ENCODE data around the gene EED. TPM values are rescaled to one million over a fixed set of nuclear protein-coding genes. Genes with fewer than 3 reads are reported as not detected.

EED gene
- total RNA-seq, 1 experiment from 2014 or later, result 27.3 TPM

DNA sequence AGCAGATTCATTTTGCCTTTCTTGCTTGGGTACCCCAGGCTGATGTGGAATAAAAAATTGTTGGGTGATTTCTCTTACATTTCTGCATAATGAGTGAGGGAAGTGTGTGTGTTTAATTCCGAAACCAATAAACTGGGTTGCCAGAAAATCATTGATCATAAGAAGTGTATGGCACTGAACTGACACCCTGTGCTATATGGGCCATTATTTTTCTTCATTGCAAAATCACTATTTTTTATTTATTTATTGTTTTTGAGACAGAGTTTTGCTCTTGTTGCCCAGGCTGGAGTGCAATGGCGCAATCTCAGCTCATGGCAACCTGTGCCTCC, 42.9 kb downstream of the EED start:
- Mint-ChIP-seq H3K27ac (no peak overlapping the region; the same call in 1 of the 2 replicates), H3K4me3 (no peak overlapping the region), H3K4me1 (peaks cover 5% of the 10 kb centered on the region), H3K36me3 (peaks cover 4% of the 10 kb centered on the region; the same call in 1 of the 2 replicates), H3K9me3 (no peaks in the 10 kb centered on the region), H3K27me3 (ENCODE audit: low read depth) (no peaks in the 10 kb centered on the region)
- no peak for ATAC-seq
- TF ChIP-seq NFE2L1 (CRISPR knock-in tag; IDR thresholded peaks at IDR 0.05) (no peak), GTF2I (CRISPR knock-in tag; conservative IDR thresholded peaks at IDR 0.05) (no peak), ZNF317 (CRISPR knock-in tag; IDR thresholded peaks at IDR 0.05; ENCODE audit: borderline replicate concordance, low read depth) (no peak), RELA (CRISPR knock-in tag; IDR thresholded peaks at IDR 0.05; ENCODE audit: borderline replicate concordance) (no peak), ZNF671 (CRISPR knock-in tag; IDR thresholded peaks at IDR 0.05) (no peak), SP1 (CRISPR knock-in tag; conservative IDR thresholded peaks at IDR 0.05) (no peak), ZNF232 (CRISPR knock-in tag; IDR thresholded peaks at IDR 0.05) (no peak), ETV6 (CRISPR knock-in tag; IDR thresholded peaks at IDR 0.05) (no peak), NR2C2 (CRISPR knock-in tag; IDR thresholded peaks at IDR 0.05) (no peak), TEAD1 (CRISPR knock-in tag; IDR thresholded peaks at IDR 0.05) (no peak), IRF2 (CRISPR knock-in tag; IDR thresholded peaks at IDR 0.05; ENCODE audit: borderline replicate concordance, low read depth) (no peak)
- TF ChIP-seq, protein P1, sequence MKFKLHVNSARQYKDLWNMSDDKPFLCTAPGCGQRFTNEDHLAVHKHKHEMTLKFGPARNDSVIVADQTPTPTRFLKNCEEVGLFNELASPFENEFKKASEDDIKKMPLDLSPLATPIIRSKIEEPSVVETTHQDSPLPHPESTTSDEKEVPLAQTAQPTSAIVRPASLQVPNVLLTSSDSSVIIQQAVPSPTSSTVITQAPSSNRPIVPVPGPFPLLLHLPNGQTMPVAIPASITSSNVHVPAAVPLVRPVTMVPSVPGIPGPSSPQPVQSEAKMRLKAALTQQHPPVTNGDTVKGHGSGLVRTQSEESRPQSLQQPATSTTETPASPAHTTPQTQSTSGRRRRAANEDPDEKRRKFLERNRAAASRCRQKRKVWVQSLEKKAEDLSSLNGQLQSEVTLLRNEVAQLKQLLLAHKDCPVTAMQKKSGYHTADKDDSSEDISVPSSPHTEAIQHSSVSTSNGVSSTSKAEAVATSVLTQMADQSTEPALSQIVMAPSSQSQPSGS (CRISPR knock-in tag; IDR thresholded peaks at IDR 0.05; ENCODE audit: borderline replicate concordance, low read depth), result no peak
- TF ChIP-seq, protein P2, sequence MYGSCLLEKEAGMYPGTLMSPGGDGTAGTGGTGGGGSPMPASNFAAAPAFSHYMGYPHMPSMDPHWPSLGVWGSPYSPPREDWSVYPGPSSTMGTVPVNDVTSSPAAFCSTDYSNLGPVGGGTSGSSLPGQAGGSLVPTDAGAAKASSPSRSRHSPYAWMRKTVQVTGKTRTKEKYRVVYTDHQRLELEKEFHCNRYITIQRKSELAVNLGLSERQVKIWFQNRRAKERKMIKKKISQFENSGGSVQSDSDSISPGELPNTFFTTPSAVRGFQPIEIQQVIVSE (CRISPR knock-in tag; IDR thresholded peaks at IDR 0.05; ENCODE audit: borderline replicate concordance), result no peak
- TF ChIP-seq, protein P3, sequence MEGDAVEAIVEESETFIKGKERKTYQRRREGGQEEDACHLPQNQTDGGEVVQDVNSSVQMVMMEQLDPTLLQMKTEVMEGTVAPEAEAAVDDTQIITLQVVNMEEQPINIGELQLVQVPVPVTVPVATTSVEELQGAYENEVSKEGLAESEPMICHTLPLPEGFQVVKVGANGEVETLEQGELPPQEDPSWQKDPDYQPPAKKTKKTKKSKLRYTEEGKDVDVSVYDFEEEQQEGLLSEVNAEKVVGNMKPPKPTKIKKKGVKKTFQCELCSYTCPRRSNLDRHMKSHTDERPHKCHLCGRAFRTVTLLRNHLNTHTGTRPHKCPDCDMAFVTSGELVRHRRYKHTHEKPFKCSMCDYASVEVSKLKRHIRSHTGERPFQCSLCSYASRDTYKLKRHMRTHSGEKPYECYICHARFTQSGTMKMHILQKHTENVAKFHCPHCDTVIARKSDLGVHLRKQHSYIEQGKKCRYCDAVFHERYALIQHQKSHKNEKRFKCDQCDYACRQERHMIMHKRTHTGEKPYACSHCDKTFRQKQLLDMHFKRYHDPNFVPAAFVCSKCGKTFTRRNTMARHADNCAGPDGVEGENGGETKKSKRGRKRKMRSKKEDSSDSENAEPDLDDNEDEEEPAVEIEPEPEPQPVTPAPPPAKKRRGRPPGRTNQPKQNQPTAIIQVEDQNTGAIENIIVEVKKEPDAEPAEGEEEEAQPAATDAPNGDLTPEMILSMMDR (IDR thresholded peaks at IDR 0.05), result no peak
- ChIA-PET POLR2A (no interaction called here), CTCF (interaction anchor here (0.5 kb wide), 1 partner anchor 433 kb away, joined by 4 read pairs; no protein-coding TSS in a partner anchor)
- DNase-seq (ENCODE audit: low spot score), result no peak

DNA sequence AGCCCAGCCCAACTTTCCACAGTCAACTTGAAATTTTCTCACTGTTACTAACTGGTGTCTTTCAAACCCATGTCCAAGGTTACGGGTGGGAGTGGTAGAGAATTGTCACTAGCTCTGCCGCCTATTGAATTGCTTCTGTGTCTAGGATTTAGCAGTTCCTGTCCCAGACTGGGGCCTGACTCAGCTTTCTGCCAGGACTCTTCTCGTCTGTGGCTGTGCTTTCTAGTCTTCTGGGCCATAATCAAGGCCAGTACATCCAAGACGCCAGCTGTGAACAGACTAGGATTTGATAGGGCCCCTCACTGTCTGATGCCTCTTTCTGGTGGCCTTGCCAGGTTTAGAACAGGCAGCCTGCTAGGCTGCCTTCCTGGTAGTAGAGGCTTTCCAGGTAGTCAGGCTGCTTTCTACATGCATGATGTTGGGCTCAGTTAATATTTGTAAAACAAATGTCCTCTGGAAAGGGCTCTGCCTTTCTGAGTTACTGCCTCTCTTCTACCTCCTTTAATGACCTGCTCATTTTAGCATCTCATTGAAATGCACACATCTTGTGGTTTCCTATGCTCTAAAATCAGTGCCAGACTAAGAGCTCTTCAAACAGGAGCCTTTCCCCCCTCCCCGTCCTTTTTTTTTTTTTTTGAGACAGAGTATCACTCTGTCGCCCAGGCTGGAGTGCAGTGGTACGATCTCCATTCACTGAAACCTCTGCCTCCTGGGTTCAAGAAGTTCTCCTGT, 44.4 kb downstream of the EED start:
- DNase-seq (ENCODE audit: low spot score) (no peak), ATAC-seq (no peak)
- Mint-ChIP-seq H3K27ac (no peak overlapping the region), H3K36me3 (peaks cover 4% of the 10 kb centered on the region; the same call in 1 of the 2 replicates), H3K9me3 (no peaks in the 10 kb centered on the region), H3K27me3 (ENCODE audit: low read depth) (no peaks in the 10 kb centered on the region), H3K4me3 (no peak overlapping the region), H3K4me1 (peaks cover 5% of the 10 kb centered on the region)
- POLR2A ChIA-PET, result no interaction called here
- CTCF ChIA-PET, result interaction anchor here (2.6 kb wide), 1 partner anchor 434 kb away, joined by 7 read pairs; the partner anchor contains the start of gene CCDC83
- no peak for TF ChIP-seq TEAD1 (CRISPR knock-in tag; IDR thresholded peaks at IDR 0.05)
- TF ChIP-seq TP53 (CRISPR knock-in tag; IDR thresholded peaks at IDR 0.05), result no peak
- TF ChIP-seq, protein P1 (CRISPR knock-in tag; IDR thresholded peaks at IDR 0.05; ENCODE audit: borderline replicate concordance, low read depth), result no peak
- TF ChIP-seq ZNF219 (CRISPR knock-in tag; IDR thresholded peaks at IDR 0.05; ENCODE audit: borderline replicate concordance), result no peak
- TF ChIP-seq CREB1 (CRISPR knock-in tag; IDR thresholded peaks at IDR 0.05), result no peak
- TF ChIP-seq, protein P4, sequence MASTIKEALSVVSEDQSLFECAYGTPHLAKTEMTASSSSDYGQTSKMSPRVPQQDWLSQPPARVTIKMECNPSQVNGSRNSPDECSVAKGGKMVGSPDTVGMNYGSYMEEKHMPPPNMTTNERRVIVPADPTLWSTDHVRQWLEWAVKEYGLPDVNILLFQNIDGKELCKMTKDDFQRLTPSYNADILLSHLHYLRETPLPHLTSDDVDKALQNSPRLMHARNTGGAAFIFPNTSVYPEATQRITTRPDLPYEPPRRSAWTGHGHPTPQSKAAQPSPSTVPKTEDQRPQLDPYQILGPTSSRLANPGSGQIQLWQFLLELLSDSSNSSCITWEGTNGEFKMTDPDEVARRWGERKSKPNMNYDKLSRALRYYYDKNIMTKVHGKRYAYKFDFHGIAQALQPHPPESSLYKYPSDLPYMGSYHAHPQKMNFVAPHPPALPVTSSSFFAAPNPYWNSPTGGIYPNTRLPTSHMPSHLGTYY (CRISPR knock-in tag; IDR thresholded peaks at IDR 0.05), result no peak
- TF ChIP-seq NFE2L1 (CRISPR knock-in tag; IDR thresholded peaks at IDR 0.05), result no peak
- TF ChIP-seq, protein P5, sequence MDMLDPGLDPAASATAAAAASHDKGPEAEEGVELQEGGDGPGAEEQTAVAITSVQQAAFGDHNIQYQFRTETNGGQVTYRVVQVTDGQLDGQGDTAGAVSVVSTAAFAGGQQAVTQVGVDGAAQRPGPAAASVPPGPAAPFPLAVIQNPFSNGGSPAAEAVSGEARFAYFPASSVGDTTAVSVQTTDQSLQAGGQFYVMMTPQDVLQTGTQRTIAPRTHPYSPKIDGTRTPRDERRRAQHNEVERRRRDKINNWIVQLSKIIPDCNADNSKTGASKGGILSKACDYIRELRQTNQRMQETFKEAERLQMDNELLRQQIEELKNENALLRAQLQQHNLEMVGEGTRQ (CRISPR knock-in tag; IDR thresholded peaks at IDR 0.05), result no peak
- TF ChIP-seq, protein P6, sequence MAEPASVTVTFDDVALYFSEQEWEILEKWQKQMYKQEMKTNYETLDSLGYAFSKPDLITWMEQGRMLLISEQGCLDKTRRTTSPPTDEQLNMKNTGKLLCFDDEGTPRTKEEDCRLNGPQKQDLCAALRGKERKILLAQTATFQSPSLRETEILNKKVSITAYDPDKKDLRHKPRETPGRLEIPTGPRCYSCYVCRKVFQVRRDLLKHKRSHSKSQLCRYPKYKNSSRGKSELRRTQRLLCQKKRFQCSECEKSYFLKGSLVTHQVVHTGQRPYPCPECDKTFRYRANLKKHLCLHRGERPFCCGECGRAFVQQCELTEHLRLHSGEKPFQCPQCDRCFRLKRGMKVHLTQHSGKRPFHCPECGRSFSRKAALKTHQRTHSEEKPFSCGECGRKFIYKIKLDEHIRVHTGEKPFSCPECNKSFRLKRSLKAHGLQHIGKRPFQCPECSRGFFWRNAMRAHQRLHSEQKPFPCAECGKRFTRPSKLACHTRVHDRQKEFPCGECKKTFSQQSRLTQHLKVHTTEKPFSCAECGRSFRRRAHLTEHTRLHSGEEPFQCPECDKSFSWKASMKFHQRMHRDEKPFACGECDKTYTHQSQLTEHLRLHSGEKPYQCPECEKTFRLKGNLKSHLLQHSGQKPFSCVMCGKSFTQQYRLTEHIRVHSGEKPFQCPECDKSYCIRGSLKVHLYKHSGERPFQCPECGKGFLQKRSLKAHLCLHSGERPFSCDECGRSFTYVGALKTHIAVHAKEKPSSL (CRISPR knock-in tag; conservative IDR thresholded peaks at IDR 0.05), result no peak
- TF ChIP-seq, protein P3 (IDR thresholded peaks at IDR 0.05), result no peak
- TF ChIP-seq SMAD3 (CRISPR knock-in tag; IDR thresholded peaks at IDR 0.05; ENCODE audit: borderline replicate concordance), result no peak
- TF ChIP-seq SP1 (CRISPR knock-in tag; conservative IDR thresholded peaks at IDR 0.05), result no peak
- no peak for TF ChIP-seq MYBL2 (CRISPR knock-in tag; IDR thresholded peaks at IDR 0.05)
